GM12864 (cell line): ENCODE measurements around the gene AFG1L.
"Not testable (repeated sequence)": the region's sequence is repeated elsewhere in the genome, so short reads cannot be mapped to it uniquely, and the experiment has no call there.

Source experiments
- DNase-seq: peaks from one replicate; pipeline ENCODE4 v3.0.0-alpha.2; 2011; ENCODE audit warnings: low read depth
- H3K4me3 ChIP-seq: 2 replicates; pipeline ENCODE4 v1.5.1; 2011; ENCODE audit warnings: mild to moderate bottlenecking, low read depth, low read length, control low read depth
- CTCF ChIP-seq: IDR thresholded peaks from 2 replicates; pipeline ENCODE4 v1.5.1; 2011; ENCODE audit warnings: low read depth, mild to moderate bottlenecking, moderate library complexity, low read length, control low read depth, inconsistent platforms; ENCODE audit errors: missing control alignments

AFG1L gene

DNA sequence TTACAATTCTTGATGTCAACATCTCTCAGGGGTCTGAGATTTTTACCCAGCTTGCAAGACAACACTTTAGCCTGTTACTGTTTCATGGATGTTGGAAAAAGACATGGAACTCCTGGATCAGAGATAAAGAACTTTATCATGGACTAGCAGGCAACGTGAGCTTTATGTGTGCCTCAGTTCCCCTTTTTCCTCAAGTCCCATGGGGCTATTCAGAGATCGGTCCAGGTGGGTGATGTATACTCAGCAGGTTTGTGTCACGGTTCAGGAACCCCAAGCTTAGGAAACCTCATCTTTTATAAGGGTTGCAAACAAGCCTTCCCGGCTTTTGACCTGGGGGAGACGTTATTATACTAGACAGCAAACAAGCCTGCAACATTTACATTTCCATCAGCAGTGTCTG, 15.0 kb downstream of the AFG1L start:
- no peak for TF ChIP-seq CTCF
- H3K4me3 ChIP-seq, result no peak overlapping the region
- DNase-seq, result no peak

GRCh38 chr6:108312605-108313004, 17.8 kb downstream of the AFG1L start:
- DNase-seq, result no peak
- no peak overlapping the region for H3K4me3 ChIP-seq
- TF ChIP-seq CTCF, result no peak

GRCh38 chr6:108321253-108321747, 26.4 kb downstream of the AFG1L start:
- H3K4me3 ChIP-seq, result no peak overlapping the region
- no peak for TF ChIP-seq CTCF
- no peak for DNase-seq

GRCh38 chr6:108322728-108323127, 27.9 kb downstream of the AFG1L start:
- DNase-seq, result no peak
- no peak for TF ChIP-seq CTCF
- H3K4me3 ChIP-seq, result no peak overlapping the region

GRCh38 chr6:108323710-108324466, 29.0 kb downstream of the AFG1L start:
- DNase-seq, result no peak
- TF ChIP-seq CTCF, result no peak
- no peak overlapping the region for H3K4me3 ChIP-seq

- not testable (repeated sequence) for H3K4me3 ChIP-seq, DNase-seq
Observed at GRCh38 chr6:108330221-108330785, 35.4 kb downstream of the AFG1L start.

DNA sequence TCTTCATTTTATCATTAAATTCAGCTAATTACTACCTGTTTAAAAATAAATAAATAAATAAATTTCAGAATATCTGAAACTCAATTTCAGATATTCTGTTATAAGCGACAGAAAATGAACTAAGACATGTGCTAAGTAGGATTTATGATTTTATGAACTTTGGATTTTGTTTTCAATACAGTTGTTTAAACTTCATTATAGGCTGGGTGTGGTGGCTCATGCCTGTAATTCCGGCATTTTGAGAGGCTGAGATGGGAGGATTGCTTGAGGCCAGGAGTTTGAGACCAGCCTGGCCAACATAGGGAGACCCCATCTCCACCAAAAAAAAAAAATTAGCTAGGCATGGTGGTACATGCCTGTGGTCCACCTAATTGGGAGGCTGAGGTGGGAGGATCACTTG, 36.0 kb downstream of the AFG1L start:
- TF ChIP-seq CTCF, result no peak
- no peak for DNase-seq
- no peak overlapping the region for H3K4me3 ChIP-seq
